ENCODE measurements around the gene ALOXE3. TPM values are rescaled to one million over a fixed set of nuclear protein-coding genes. Genes with fewer than 3 reads are reported as not detected.

Gene ALOXE3
- total and polyA plus RNA-seq, 4 donors = not detected

DNA sequence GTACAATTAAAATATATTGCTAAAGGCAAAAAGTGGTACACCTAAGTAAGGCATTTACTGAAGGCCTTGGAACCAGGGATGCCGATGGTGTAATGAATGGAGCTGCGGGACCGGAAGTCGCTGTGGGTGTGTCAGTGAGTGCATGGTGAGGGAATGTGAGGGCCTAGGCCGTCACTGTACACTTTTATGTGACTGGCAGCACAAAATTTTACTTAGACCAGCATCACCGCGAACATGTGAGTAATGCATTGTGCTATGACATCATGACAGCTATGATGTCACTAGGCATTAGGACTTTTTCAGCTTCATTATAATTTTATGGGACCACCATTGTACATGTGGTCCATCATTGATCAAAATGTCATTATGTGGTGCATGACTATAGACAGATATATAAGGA lies 64.7 kb downstream of the ALOXE3 start (continued):
- TF ChIP-seq, protein P1, sequence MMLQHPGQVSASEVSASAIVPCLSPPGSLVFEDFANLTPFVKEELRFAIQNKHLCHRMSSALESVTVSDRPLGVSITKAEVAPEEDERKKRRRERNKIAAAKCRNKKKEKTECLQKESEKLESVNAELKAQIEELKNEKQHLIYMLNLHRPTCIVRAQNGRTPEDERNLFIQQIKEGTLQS (IDR thresholded peaks at IDR 0.05) = no peak

DNA sequence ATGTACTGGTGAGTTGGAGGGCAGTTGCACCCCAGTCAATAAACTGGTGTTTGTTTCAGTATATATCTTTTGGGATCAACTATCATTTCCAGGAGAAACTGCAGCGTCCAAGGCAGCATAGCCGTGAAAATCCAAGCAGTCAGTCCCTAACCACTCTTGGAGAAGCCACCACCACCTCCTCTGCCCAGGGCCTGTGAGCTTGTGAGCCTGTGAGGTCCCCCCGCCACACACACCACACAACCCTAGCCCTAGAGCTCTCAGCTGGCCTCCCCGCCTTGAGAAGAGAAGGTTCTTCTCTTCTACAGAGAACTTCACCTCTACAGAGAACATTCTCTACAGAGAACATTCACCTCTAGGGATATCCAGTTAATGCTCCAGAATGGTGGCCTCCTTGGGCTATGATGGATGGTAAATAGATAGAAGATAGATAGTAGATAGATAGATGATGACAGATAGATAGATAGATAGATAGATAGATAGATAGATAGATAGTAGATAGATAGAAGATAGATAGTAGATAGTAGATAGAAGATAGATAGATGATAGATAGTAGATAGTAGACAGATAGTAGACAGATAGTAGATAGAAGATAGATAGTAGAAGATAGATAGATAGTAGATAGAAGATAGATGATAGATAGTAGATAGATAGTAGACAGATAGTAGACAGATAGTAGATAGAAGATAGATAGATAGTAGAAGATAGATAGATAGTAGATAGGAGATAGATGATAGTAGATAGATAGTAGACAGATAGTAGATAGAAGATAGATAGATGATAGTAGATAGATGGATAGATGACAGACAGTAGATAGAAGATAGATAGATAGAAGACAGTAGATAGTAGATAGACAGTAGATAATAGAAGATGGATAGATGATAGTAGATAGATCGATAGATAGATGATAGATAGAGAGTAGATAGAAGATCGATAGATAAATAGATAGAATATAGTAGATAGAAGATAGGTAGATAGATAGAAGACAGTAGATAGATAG lies 65.8 kb downstream of the ALOXE3 start:
- DNase-seq (ENCODE audit: low spot score) = no peak
- WGBS = 94% methylated on average over 6 of the region's 6 CpGs
- H3K36me3 ChIP-seq (ENCODE audit: control insufficient read depth in 4 of 4, insufficient read depth in 3 of 4, low read depth in 1 of 4, low read length in 3 of 4) = no peaks in the 10 kb centered on the region
- no peak overlapping the region for H3K9ac ChIP-seq (ENCODE audit: low read depth in 1 of 2, low read length in 2 of 2)
- H3K4me1 ChIP-seq (ENCODE audit: control insufficient read depth in 4 of 4, insufficient read depth in 4 of 4, low read length in 3 of 4) = peaks cover 0 to 7% (median under 1%) of the 10 kb centered on the region in 4 donors
- no peak overlapping the region for H3K4me3 ChIP-seq (ENCODE audit: low read depth in 1 of 3, low read length in 3 of 3)
- peaks cover 0 to 12% (median 3%) of the 10 kb centered on the region in 4 donors for H3K27me3 ChIP-seq (ENCODE audit: control insufficient read depth in 4 of 4, insufficient read depth in 4 of 4, low read length in 3 of 4)
- no peak overlapping the region for H3K27ac ChIP-seq (ENCODE audit: low read depth in 1 of 2, low read length in 2 of 2)
- TF ChIP-seq, protein P1 (IDR thresholded peaks at IDR 0.05) = no peak
- TF ChIP-seq FOXA2 (IDR thresholded peaks at IDR 0.05) (no peak), HNF4A (conservative IDR thresholded peaks at IDR 0.05) (no peak), HNF4G (IDR thresholded peaks at IDR 0.05) (no peak), RAD21 (IDR thresholded peaks at IDR 0.05) (no peak), RXRA (IDR thresholded peaks at IDR 0.05) (no peak), YY1 (IDR thresholded peaks at IDR 0.05) (no peak), SP1 (IDR thresholded peaks at IDR 0.05) (no peak), EGR1 (IDR thresholded peaks at IDR 0.05; ENCODE audit: low read depth in 2 of 2) (no peak), GABPA (IDR thresholded peaks at IDR 0.05 in 1 of 2, conservative IDR thresholded peaks at IDR 0.05 in 1 of 2) (no peak), TAF1 (conservative IDR thresholded peaks at IDR 0.05) (no peak), JUND (IDR thresholded peaks at IDR 0.05) (no peak), NR2F2 (IDR thresholded peaks at IDR 0.05) (no peak), FOXA1 (IDR thresholded peaks at IDR 0.05) (no peak)
- TF ChIP-seq, protein P2, sequence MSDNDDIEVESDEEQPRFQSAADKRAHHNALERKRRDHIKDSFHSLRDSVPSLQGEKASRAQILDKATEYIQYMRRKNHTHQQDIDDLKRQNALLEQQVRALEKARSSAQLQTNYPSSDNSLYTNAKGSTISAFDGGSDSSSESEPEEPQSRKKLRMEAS (IDR thresholded peaks at IDR 0.05) = no peak
- TF ChIP-seq, protein P3, sequence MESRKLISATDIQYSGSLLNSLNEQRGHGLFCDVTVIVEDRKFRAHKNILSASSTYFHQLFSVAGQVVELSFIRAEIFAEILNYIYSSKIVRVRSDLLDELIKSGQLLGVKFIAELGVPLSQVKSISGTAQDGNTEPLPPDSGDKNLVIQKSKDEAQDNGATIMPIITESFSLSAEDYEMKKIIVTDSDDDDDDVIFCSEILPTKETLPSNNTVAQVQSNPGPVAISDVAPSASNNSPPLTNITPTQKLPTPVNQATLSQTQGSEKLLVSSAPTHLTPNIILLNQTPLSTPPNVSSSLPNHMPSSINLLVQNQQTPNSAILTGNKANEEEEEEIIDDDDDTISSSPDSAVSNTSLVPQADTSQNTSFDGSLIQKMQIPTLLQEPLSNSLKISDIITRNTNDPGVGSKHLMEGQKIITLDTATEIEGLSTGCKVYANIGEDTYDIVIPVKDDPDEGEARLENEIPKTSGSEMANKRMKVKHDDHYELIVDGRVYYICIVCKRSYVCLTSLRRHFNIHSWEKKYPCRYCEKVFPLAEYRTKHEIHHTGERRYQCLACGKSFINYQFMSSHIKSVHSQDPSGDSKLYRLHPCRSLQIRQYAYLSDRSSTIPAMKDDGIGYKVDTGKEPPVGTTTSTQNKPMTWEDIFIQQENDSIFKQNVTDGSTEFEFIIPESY (IDR thresholded peaks at IDR 0.05) = no peak
- TF ChIP-seq, protein P4, sequence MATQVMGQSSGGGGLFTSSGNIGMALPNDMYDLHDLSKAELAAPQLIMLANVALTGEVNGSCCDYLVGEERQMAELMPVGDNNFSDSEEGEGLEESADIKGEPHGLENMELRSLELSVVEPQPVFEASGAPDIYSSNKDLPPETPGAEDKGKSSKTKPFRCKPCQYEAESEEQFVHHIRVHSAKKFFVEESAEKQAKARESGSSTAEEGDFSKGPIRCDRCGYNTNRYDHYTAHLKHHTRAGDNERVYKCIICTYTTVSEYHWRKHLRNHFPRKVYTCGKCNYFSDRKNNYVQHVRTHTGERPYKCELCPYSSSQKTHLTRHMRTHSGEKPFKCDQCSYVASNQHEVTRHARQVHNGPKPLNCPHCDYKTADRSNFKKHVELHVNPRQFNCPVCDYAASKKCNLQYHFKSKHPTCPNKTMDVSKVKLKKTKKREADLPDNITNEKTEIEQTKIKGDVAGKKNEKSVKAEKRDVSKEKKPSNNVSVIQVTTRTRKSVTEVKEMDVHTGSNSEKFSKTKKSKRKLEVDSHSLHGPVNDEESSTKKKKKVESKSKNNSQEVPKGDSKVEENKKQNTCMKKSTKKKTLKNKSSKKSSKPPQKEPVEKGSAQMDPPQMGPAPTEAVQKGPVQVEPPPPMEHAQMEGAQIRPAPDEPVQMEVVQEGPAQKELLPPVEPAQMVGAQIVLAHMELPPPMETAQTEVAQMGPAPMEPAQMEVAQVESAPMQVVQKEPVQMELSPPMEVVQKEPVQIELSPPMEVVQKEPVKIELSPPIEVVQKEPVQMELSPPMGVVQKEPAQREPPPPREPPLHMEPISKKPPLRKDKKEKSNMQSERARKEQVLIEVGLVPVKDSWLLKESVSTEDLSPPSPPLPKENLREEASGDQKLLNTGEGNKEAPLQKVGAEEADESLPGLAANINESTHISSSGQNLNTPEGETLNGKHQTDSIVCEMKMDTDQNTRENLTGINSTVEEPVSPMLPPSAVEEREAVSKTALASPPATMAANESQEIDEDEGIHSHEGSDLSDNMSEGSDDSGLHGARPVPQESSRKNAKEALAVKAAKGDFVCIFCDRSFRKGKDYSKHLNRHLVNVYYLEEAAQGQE (IDR thresholded peaks at IDR 0.05) = no peak
- TF ChIP-seq, protein P5, sequence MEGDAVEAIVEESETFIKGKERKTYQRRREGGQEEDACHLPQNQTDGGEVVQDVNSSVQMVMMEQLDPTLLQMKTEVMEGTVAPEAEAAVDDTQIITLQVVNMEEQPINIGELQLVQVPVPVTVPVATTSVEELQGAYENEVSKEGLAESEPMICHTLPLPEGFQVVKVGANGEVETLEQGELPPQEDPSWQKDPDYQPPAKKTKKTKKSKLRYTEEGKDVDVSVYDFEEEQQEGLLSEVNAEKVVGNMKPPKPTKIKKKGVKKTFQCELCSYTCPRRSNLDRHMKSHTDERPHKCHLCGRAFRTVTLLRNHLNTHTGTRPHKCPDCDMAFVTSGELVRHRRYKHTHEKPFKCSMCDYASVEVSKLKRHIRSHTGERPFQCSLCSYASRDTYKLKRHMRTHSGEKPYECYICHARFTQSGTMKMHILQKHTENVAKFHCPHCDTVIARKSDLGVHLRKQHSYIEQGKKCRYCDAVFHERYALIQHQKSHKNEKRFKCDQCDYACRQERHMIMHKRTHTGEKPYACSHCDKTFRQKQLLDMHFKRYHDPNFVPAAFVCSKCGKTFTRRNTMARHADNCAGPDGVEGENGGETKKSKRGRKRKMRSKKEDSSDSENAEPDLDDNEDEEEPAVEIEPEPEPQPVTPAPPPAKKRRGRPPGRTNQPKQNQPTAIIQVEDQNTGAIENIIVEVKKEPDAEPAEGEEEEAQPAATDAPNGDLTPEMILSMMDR (IDR thresholded peaks at IDR 0.05; ENCODE audit: low read depth, low read length, missing input control) = no peak
- no peaks in the 10 kb centered on the region for H3K9me3 ChIP-seq (ENCODE audit: control insufficient read depth in 4 of 4, low read length in 3 of 4)

All from liver (tissue), 9 donors.